GM13976 (cell line): Measurements from ENCODE around the gene SEC14L5.

ENCODE experiments used
- DNase-seq: peaks from one replicate; pipeline ENCODE4 v3.0.0; 2012; ENCODE audit warnings: low spot score
- in situ Hi-C: fragments of 300-500 bp; cut with MboI; formaldehyde crosslinking; loops from one replicate; pipeline ENCODE4 v1.12.0; 2022; ENCODE audit warnings: low sequenced_read_pairs, mixed read lengths, inconsistent platforms; ENCODE audit not compliant: unreplicated experiment
- TF ChIP-seq, protein P1 (sequence below): IDR thresholded peaks from 2 replicates; pipeline ENCODE4 v1.5.1; 2012; ENCODE audit warnings: borderline replicate concordance, mild to moderate bottlenecking; ENCODE audit not compliant: insufficient read depth; ENCODE audit errors: extremely low read depth, missing control alignments, control extremely low read depth

The SEC14L5 gene

GRCh38 chr16:4922721-4923342, 35.3 kb upstream of the SEC14L5 start:
- in situ Hi-C loops = no loop called here
- TF ChIP-seq, protein P1, sequence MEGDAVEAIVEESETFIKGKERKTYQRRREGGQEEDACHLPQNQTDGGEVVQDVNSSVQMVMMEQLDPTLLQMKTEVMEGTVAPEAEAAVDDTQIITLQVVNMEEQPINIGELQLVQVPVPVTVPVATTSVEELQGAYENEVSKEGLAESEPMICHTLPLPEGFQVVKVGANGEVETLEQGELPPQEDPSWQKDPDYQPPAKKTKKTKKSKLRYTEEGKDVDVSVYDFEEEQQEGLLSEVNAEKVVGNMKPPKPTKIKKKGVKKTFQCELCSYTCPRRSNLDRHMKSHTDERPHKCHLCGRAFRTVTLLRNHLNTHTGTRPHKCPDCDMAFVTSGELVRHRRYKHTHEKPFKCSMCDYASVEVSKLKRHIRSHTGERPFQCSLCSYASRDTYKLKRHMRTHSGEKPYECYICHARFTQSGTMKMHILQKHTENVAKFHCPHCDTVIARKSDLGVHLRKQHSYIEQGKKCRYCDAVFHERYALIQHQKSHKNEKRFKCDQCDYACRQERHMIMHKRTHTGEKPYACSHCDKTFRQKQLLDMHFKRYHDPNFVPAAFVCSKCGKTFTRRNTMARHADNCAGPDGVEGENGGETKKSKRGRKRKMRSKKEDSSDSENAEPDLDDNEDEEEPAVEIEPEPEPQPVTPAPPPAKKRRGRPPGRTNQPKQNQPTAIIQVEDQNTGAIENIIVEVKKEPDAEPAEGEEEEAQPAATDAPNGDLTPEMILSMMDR = no peak
- no peak for DNase-seq

DNA sequence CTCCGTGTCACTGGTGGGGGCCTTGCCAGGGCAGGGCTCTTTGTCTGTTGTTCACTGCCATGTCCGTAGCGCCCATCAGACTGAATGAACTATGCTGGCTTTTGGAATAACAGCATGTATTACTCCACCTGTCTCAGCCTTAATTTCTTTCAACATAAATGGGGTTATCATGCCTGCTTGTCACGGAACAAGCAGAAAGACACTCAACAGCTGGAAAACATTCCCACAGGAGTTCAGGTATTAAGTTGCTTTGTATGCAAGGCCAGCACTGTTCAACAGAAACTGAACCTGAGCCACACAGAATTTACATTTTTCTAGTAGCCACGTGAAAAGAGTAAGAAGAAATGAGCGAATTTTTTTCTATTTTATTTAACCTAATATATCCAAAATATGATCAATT, 34.3 kb upstream of the SEC14L5 start:
- TF ChIP-seq, protein P1 = no peak
- in situ Hi-C loops = no loop called here

DNA sequence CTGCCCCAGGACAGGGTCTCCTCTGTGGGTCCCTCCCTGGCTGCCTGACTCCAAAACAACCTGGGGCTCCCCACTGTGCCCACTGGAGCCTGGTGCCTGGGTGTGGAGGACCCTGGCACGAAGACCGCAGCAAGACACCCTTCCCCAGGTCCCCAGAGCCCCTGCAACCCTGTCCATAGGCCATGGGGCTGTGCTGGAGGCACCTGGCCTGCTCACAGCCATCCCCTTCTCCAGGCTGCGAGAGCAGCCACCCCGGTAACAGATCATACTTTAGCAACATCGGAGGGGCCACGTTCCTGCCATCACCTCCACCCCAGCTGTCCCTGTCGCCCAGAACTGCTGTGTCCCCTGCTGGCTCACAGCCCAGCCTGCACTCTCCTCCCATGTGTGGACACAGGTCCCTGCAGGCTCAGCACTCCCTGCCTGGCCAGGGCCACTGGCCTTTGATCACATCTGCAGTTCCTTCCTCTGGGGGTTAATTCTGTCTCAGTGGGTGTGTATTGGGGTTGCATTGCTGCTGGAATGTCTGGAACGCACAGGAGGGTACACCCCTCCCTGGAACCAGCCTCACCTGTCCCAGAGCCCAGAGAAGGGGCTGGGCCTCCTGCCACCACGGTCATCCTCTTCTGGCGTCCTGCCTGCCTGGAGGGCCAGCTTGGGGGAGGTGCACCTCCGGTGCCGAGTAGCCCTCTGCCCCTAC, 33.4 kb upstream of the SEC14L5 start:
- TF ChIP-seq, protein P1 = no peak
- in situ Hi-C loops = no loop called here
- no peak for DNase-seq

More for the DNA sequence above, 34.3 kb upstream of the SEC14L5 start:
- DNase-seq = no peak

DNA sequence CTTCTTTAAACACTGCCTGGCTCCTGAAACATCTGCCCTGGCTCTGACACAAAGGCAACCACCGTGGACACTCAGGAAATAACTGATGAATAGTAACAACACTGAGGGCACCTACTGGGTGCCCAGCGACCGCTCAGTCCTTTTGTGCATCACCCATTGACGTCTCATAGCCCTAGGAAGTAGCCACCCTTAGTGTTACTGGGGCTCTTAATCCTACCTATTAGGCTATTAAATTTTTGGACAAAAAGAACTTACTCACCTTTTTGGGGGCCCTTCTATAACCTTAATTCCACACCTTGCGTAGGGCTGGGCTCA, 32.9 kb upstream of the SEC14L5 start:
- in situ Hi-C loops = no loop called here
- TF ChIP-seq, protein P1 = no peak
- no peak for DNase-seq

GRCh38 chr16:4925791-4926190, 32.3 kb upstream of the SEC14L5 start:
- no peak for DNase-seq
- in situ Hi-C loops = no loop called here
- TF ChIP-seq, protein P1 = no peak

- in situ Hi-C loops = no loop called here
- TF ChIP-seq, protein P1 = no peak
Measured at GRCh38 chr16:4926928-4927327, 31.2 kb upstream of the SEC14L5 start.

More at GRCh38 chr16:4926928-4927327, 31.2 kb upstream of the SEC14L5 start:
- DNase-seq = no peak
